Mesendoderm (in vitro differentiated cells): ENCODE data around the gene TSC2.
A peak's percentile ranks its signal among the peaks of the same experiment; 100 is the strongest.

Source experiments
- DNase-seq: peaks from one replicate; pipeline ENCODE4 v3.0.0; 2013
- H2AK5ac ChIP-seq: 2 replicates; pipeline ENCODE4 v1.6.1; 2013; ENCODE audit warnings: low read length, inconsistent platforms
- H2BK120ac ChIP-seq: 2 replicates; pipeline ENCODE4 v1.6.1; 2013; ENCODE audit warnings: low read depth, mild to moderate bottlenecking, low read length, moderate library complexity, mixed read lengths
- H2BK15ac ChIP-seq: replicated peaks from 2 replicates; pipeline ENCODE4 v1.6.1; 2013; ENCODE audit warnings: low read depth, mild to moderate bottlenecking, moderate library complexity
- H2BK5ac ChIP-seq: 2 replicates; pipeline ENCODE4 v1.6.1; 2013; ENCODE audit warnings: low read length, inconsistent platforms
- H3K18ac ChIP-seq: 2 replicates; pipeline ENCODE4 v1.6.1; 2013; ENCODE audit warnings: mild to moderate bottlenecking, low read length, mixed read lengths
- H3K23ac ChIP-seq: one replicate; pipeline ENCODE4 v1.6.1; 2013; ENCODE audit warnings: low read length
- H3K27ac ChIP-seq: 2 replicates; pipeline ENCODE4 v1.5.1; 2013; ENCODE audit warnings: low read depth, mild to moderate bottlenecking, inconsistent platforms, low read length, moderate library complexity
- H3K27me3 ChIP-seq: 2 replicates; pipeline ENCODE4 v1.6.1; 2013; ENCODE audit warnings: low read length, control low read depth, mild to moderate bottlenecking, inconsistent platforms; ENCODE audit not compliant: insufficient read depth, poor library complexity
- H3K36me3 ChIP-seq: 2 replicates; pipeline ENCODE4 v1.6.1; 2013; ENCODE audit warnings: low read length, inconsistent platforms; ENCODE audit not compliant: control insufficient read depth, insufficient read depth
- H3K4ac ChIP-seq: one replicate; pipeline ENCODE4 v1.6.1; 2013; ENCODE audit warnings: low read depth, mild to moderate bottlenecking, low read length, moderate library complexity
- H3K4me1 ChIP-seq: 2 replicates; pipeline ENCODE4 v1.6.1; 2013; ENCODE audit warnings: low read depth, low read length, inconsistent platforms; ENCODE audit not compliant: control insufficient read depth
- H3K4me2 ChIP-seq: 2 replicates; pipeline ENCODE4 v1.6.1; 2013; ENCODE audit warnings: low read length
- H3K4me3 ChIP-seq: 2 replicates; pipeline ENCODE4 v1.5.1; 2013; ENCODE audit warnings: mild to moderate bottlenecking, low read length
- H3K56ac ChIP-seq: one replicate; pipeline ENCODE4 v1.6.1; 2013; ENCODE audit warnings: low read length
- H3K79me1 ChIP-seq: 2 replicates; pipeline ENCODE4 v1.6.1; 2013; ENCODE audit warnings: low read length, inconsistent platforms
- H3K79me2 ChIP-seq: 2 replicates; pipeline ENCODE4 v1.6.1; 2013; ENCODE audit warnings: mild to moderate bottlenecking, low read length; ENCODE audit not compliant: control insufficient read depth, insufficient read depth
- H3K9ac ChIP-seq: 2 replicates; pipeline ENCODE4 v1.6.1; 2013; ENCODE audit warnings: low read length, inconsistent platforms
- H4K5ac ChIP-seq: one replicate; pipeline ENCODE4 v1.6.1; 2013; ENCODE audit warnings: low read length
- H4K8ac ChIP-seq: one replicate; pipeline ENCODE4 v1.6.1; 2013; ENCODE audit warnings: low read depth, mild to moderate bottlenecking, control low read depth, low read length, moderate library complexity
- WGBS: extraction: QIAGEN DNeasy Blood & Tissue Kit; methylation state at CpG from one replicate; pipeline ENCODE4 v1.1.7; 2013; ENCODE audit warnings: low lambda C conversion rate, missing lambda C conversion rate; ENCODE audit not compliant: insufficient coverage; ENCODE audit errors: extremely low coverage; 5-methylcytosine and 5-hydroxymethylcytosine counted together

Gene TSC2

DNA sequence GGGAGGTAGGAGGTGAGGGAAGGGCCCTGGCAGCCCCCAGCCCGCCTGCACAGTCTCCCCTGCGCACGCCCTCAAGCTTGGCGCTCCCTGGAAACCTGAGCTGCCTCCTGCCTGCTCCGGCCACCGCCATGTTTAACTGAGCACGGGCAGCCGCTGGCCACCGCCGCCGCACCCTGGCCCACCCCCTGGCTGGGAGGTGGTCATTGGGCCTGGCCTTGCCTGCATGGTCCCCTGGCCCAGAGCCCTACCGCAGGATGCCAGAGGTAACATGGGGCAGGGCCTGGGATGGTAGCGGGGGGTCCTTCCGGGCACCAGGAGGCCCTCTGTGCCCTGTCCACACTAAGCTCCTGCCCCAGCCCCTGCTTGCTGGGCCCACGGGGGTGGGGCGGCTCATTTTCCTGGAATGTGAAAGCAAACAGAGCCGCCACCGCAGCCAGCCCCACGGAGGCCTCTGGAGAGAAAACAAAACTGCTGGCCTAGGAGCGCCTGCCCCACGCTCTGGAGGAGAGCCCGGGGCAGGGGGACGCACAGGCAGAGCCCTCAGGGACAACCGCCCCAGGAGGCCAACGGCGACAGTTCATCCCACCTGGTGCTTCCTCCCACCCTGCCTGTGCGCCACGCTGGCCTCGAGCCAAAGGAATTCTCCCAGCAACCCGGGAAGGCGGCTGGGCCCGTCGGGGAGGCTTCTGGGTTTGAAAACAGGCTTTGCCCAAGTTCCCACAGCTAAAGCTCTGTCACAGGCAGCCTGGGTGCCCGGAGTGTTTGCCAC lies 12.2 kb upstream of the TSC2 start:
- Histone ChIP-seq H2BK120ac (no peak overlapping the region), H3K9ac (no peak overlapping the region), H3K18ac (no peak overlapping the region), H3K79me1 (no peaks in the 10 kb centered on the region), H3K36me3 (no peaks in the 10 kb centered on the region), H4K5ac (no peak overlapping the region), H3K4ac (no peak overlapping the region), H2BK15ac (no peak overlapping the region), H3K27ac (no peak overlapping the region), H3K56ac (peak overlapping the region; percentile 25), H3K4me3 (no peak overlapping the region), H4K8ac (no peak overlapping the region), H3K79me2 (no peaks in the 10 kb centered on the region), H3K27me3 (no peaks in the 10 kb centered on the region), H3K4me2 (no peak overlapping the region), H3K23ac (peak overlapping the region; percentile 66), H2BK5ac (no peak overlapping the region), H2AK5ac (no peak overlapping the region), H3K4me1 (no peaks in the 10 kb centered on the region)
- no CpG with 5 or more reads among the region's 34 CpGs for WGBS
- DNase-seq, result no peak

DNA sequence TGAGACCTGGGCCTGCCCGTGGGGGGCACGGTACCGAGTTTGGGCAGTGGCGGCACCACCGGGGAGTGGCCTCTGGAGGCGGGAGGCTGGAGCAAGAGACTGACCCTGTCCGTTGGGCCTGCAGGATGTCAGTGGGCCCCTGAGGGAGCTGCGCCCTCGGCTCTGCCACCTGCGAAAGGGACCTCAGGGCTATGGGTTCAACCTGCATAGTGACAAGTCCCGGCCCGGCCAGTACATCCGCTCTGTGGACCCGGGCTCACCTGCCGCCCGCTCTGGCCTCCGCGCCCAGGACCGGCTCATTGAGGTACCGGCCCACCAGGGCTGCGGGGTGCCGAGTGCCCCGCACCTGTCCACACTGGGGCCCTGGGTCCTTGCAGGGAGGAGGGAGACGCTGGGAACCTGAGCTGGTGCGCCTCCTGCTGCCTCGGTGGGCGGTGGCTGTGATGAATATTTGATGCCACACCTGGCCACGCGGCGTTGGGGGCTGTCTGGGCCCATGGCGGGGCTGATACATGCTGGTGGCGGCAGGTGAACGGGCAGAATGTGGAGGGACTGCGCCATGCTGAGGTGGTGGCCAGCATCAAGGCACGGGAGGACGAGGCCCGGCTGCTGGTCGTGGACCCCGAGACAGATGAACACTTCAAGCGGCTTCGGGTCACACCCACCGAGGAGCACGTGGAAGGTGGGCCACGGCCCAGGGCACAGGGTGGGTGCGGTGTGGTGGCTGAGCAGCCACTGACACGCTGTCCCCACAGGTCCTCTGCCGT lies 11.4 kb upstream of the TSC2 start:
- Histone ChIP-seq H3K4me3 (no peak overlapping the region), H3K56ac (no peak overlapping the region), H3K18ac (no peak overlapping the region), H3K4me1 (no peaks in the 10 kb centered on the region), H2BK15ac (no peak overlapping the region), H2AK5ac (no peak overlapping the region), H3K27me3 (no peaks in the 10 kb centered on the region), H3K4ac (no peak overlapping the region), H3K4me2 (no peak overlapping the region), H3K27ac (no peak overlapping the region), H2BK120ac (no peak overlapping the region), H2BK5ac (no peak overlapping the region), H3K79me2 (no peaks in the 10 kb centered on the region), H3K23ac (peak overlapping the region; percentile 66), H4K5ac (no peak overlapping the region), H4K8ac (no peak overlapping the region), H3K9ac (no peak overlapping the region), H3K79me1 (no peaks in the 10 kb centered on the region), H3K36me3 (no peaks in the 10 kb centered on the region)
- DNase-seq, result no peak
- no CpG with 5 or more reads among the region's 47 CpGs for WGBS

DNA sequence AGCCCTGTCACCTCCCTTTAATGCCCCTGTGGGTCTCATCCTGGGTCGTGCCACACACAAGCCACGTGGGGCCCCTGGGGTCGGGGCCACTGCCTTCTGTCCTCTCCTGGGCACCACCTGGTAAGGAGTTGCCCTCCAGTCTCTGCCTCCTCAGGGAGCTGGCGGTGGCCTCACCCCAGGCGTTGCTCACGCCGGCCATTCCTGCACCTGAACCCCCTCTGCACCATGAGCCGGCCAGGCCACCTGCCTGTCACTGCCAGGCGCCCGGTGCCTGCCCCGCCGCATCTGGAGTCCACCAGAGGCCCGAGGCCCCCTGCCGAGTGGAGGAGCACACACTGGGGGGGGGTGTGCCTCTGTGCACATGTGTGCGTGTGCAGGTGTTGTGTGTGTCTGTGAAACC lies 10.7 kb upstream of the TSC2 start:
- WGBS, result no CpG with 5 or more reads among the region's 15 CpGs
- Histone ChIP-seq H3K4me2 (no peak overlapping the region), H3K4me1 (no peaks in the 10 kb centered on the region), H3K79me2 (no peaks in the 10 kb centered on the region), H2AK5ac (no peak overlapping the region), H3K18ac (no peak overlapping the region), H3K27me3 (no peaks in the 10 kb centered on the region), H3K9ac (no peak overlapping the region), H3K36me3 (no peaks in the 10 kb centered on the region), H4K8ac (no peak overlapping the region), H3K4ac (no peak overlapping the region), H3K23ac (no peak overlapping the region), H3K4me3 (no peak overlapping the region), H3K79me1 (no peaks in the 10 kb centered on the region), H2BK5ac (no peak overlapping the region), H2BK120ac (no peak overlapping the region), H2BK15ac (no peak overlapping the region), H3K27ac (no peak overlapping the region), H3K56ac (no peak overlapping the region), H4K5ac (no peak overlapping the region)
- no peak for DNase-seq

DNA sequence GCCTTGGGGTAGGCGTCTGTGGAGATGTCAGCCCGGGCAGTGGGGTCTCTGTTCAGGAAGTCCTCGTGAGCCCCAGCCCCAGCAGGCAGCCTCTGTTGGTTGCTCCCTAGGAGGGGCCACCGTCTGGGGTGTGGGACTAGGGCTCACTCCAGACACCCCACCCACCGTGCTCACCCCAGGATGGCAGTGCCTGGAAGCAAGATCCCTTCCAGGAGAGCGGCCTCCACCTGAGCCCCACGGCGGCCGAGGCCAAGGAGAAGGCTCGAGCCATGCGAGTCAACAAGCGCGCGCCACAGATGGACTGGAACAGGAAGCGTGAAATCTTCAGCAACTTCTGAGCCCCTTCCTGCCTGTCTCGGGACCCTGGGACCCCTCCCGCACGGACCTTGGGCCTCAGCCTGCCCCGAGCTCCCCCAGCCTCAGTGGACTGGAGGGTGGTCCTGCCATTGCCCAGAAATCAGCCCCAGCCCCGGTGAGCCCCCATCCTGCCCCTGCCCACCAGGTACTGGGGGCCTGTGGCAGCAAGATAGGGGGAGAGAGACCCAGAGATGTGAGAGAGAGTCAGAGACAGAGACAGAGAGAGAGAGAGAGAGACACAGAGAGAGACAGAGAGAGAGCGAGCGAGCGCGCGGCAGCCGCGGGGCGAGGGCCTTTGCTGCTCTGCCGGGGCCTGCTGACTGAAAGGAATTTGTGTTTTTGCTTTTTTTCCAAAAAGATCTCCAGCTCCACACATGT lies 10.0 kb upstream of the TSC2 start:
- H3K4me1 ChIP-seq, result no peaks in the 10 kb centered on the region
- H3K79me2 ChIP-seq, result no peaks in the 10 kb centered on the region
- no peak overlapping the region for H3K9ac ChIP-seq
- H3K4me2 ChIP-seq, result no peak overlapping the region
- no peak overlapping the region for H3K18ac ChIP-seq
- no peak overlapping the region for H4K5ac ChIP-seq
- H3K56ac ChIP-seq, result no peak overlapping the region
- no peak overlapping the region for H2BK15ac ChIP-seq
- no peak overlapping the region for H4K8ac ChIP-seq
- H3K4me3 ChIP-seq, result no peak overlapping the region
- H3K23ac ChIP-seq, result no peak overlapping the region
- no peaks in the 10 kb centered on the region for H3K36me3 ChIP-seq
- H2BK120ac ChIP-seq, result no peak overlapping the region
- no peak for DNase-seq
- H3K79me1 ChIP-seq, result no peaks in the 10 kb centered on the region
- no peak overlapping the region for H2BK5ac ChIP-seq
- WGBS, result no CpG with 5 or more reads among the region's 29 CpGs
- no peaks in the 10 kb centered on the region for H3K27me3 ChIP-seq
- no peak overlapping the region for H3K4ac ChIP-seq
- no peak overlapping the region for H2AK5ac ChIP-seq
- H3K27ac ChIP-seq, result no peak overlapping the region

DNA sequence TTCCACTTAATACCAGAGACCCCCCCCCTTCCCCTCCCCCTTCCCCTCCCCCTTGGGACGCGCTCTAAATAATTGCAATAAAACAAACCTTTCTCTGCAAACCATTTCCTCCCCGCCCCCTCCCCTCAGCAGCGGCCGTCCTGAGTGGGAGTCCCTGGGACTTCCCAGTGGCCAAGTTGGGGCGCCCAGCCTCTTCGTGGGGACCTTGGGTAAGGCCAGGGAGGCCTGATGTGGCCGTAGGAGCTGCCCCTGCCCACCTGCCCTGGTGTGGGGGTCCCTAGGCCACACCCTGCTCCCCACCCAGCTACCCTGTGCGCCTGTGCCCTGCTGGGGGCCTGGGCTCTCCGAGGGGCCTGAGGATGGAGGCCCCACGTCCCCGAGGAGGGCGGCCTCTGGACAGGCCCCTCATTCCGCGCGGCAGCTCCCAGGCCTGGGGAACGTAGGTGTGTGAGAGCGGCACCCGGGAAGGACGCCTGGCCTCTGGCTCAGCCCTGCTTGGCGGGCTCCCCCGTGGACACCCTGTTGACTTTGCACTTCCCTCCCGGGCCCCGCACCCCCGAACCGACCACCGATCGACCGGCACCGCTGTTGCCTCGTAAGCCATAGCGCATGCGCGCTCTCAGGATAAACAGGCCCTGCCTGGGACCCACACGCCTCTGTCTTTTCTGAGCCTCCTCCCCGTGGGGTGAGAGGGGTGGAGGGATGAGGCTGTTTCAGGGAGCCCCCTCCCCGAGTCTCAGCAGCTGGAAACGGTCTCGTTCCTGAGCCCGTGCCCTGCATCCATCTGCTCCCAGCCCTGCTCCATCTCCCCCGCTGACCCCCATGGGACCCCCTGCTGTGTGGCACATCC lies 9.2 kb upstream of the TSC2 start:
- Histone ChIP-seq H2BK15ac (no peak overlapping the region), H3K4me3 (no peak overlapping the region), H3K9ac (no peak overlapping the region), H3K56ac (no peak overlapping the region), H3K4me2 (no peak overlapping the region), H3K27ac (no peak overlapping the region), H3K79me2 (no peaks in the 10 kb centered on the region), H3K27me3 (no peaks in the 10 kb centered on the region), H3K79me1 (no peaks in the 10 kb centered on the region), H3K23ac (no peak overlapping the region), H3K4ac (no peak overlapping the region), H3K4me1 (no peaks in the 10 kb centered on the region), H4K5ac (no peak overlapping the region), H2BK5ac (no peak overlapping the region), H2BK120ac (no peak overlapping the region), H3K18ac (no peak overlapping the region), H3K36me3 (no peaks in the 10 kb centered on the region), H4K8ac (no peak overlapping the region), H2AK5ac (no peak overlapping the region)
- no peak for DNase-seq
- WGBS, result no CpG with 5 or more reads among the region's 41 CpGs
